Heart left ventricle (tissue), 16 donors: ENCODE results near the gene RAPSN. TPM values are rescaled to one million over a fixed set of nuclear protein-coding genes. Genes with fewer than 3 reads are reported as not detected.

Source experiments
- ATAC-seq, 4 donors: fragments of 200-7000 bp; cut with Tn5 transposase; one replicate each; pipeline ENCODE4 v1.9.1; 2020 to 2022; ENCODE audit warnings: moderate library complexity in 4 of 4, mild to moderate bottlenecking in 3 of 4, moderate number of reproducible peaks in 1 of 4
- DNase-seq, 5 donors: peaks; one replicate each; pipeline ENCODE4 v3.0.0-alpha.2; 2020
- H3K27ac ChIP-seq, 12 donors: fragments of 200-600 bp; sonication (generic) in 4 of 12; one replicate each; pipeline versions ENCODE4 v1.5.0 to v1.8.0; 2016 to 2022; ENCODE audit warnings: mild to moderate bottlenecking in 2 of 12
- H3K27me3 ChIP-seq, 9 donors: fragments of 200-600 bp; sonication (generic) in 2 of 9; one replicate each; pipeline versions ENCODE4 v1.5.1 to v1.8.0; 2016 to 2022; ENCODE audit warnings: mild to moderate bottlenecking in 3 of 9
- H3K36me3 ChIP-seq, 9 donors: fragments of 200-600 bp; sonication (generic) in 2 of 9; one replicate each; pipeline versions ENCODE4 v1.5.0 to v1.8.0; 2018 to 2022; ENCODE audit warnings: mild to moderate bottlenecking in 2 of 9
- H3K4me1 ChIP-seq, 12 donors: fragments of 200-600 bp; sonication (generic) in 4 of 12; one replicate each; pipeline versions ENCODE4 v1.5.0 to v1.8.0; 2016 to 2022; ENCODE audit warnings: mild to moderate bottlenecking in 3 of 12
- H3K4me3 ChIP-seq, 12 donors: fragments of 200-600 bp; sonication (generic) in 4 of 12; one replicate each; pipeline versions ENCODE4 v1.5.0 to v1.8.0; 2017 to 2022; ENCODE audit warnings: mild to moderate bottlenecking in 9 of 12, moderate library complexity in 4 of 12
- H3K9me3 ChIP-seq, 12 donors: fragments of 200-600 bp; sonication (generic) in 4 of 12; one replicate each; pipeline versions ENCODE4 v1.5.0 to v1.8.0; 2016 to 2022; ENCODE audit warnings: mild to moderate bottlenecking in 1 of 12
- POLR2A ChIP-seq, 2 donors: fragments of 450-650 bp; IDR thresholded peaks; one replicate each; pipeline ENCODE4 v1.6.1; 2017; ENCODE audit warnings: antibody characterized with exemption in 2 of 2, mild to moderate bottlenecking in 2 of 2, moderate library complexity in 2 of 2
- WGBS, 4 donors: extraction: QIAGEN DNeasy Blood & Tissue Kit in 2 of 4; methylation state at CpG; one replicate each; pipeline versions ENCODE4 v1.1.5 to v1.1.7; 2013 to 2018; 5-methylcytosine and 5-hydroxymethylcytosine counted together
- intact Hi-C, 10 donors: fragments of 100-400 bp; cut with DNase I; formaldehyde crosslinking; loops; one replicate each; pipeline versions ENCODE4 v1.11.1 to v1.14.2; 2022
- polyA plus RNA-seq, 2 donors: library from polyadenylated mRNA; stranded (reverse); fragments of 200-250 nt; gene quantifications; one replicate each; pipeline ENCODE4 v1.2.3, GENCODE V29; 2013
- total RNA-seq, 9 donors: library from RNA; depleted of rRNA in 2 of 9; stranded (reverse); fragments of >200 nt in 2 of 9; fragmentation: NEBNext Ultra II Directional in 3 of 9; extraction: Animal tissue kit (Norgen Biotek cat#: 25700) in 3 of 9; gene quantifications; one replicate each; pipeline versions ENCODE4 v1.1.0 to v1.2.4, GENCODE V29; 2016 to 2023
- TF ChIP-seq, protein P1 (sequence below), 12 donors: fragments of 200-600 bp; sonication (generic) in 4 of 12; IDR thresholded peaks; one replicate each; pipeline versions ENCODE4 v1.5.0 to v1.8.0; 2018 to 2022; ENCODE audit warnings: antibody characterized with exemption in 12 of 12, mild to moderate bottlenecking in 5 of 12
- donor health status: ischemic (EF 13 %, LVEDD 7.1; RV severe dilation, severe dysfunction).
- donor health status: healthy with polysubstance abuse.
- donor health status: DM: no; HTN: yes; CAD: no.
- donor health status: DM: no; HTN: no; CAD: no.
- donor health status: ischemic (EF 25% LVEDD 6.9; RV normal size, moderate dysfunction).
- donor health status: ischemic (EF 25% LVEDD 5.7; RV mildly dilated, moderate dysfunction).
- donor health status: healthy.
- donor health status: DM: yes; HTN: yes; CAD: no.
- donor health status: ischemic (EF 35%, LVEDD 5.7; RV mildly dilated, moderate dysfunction).
- donor health status: nonischemic (EF 11% LVEDD 7.7; RV severe dilation, severe dysfunction).
- donor health status: DM: yes; HTN: yes; CAD: no.
- donor health status: PGD.
- donor health status: ischemic (EF 29% LVEDD 5.4; RV normal size, mild dysfunction).
- donor health status: nonischemic (EF 23%, LVEDD 6.1; RV moderate dilation, normal function).

The RAPSN gene
- total and polyA plus RNA-seq, 11 donors = 0.43 to 6.5 (median 3.2) TPM

DNA sequence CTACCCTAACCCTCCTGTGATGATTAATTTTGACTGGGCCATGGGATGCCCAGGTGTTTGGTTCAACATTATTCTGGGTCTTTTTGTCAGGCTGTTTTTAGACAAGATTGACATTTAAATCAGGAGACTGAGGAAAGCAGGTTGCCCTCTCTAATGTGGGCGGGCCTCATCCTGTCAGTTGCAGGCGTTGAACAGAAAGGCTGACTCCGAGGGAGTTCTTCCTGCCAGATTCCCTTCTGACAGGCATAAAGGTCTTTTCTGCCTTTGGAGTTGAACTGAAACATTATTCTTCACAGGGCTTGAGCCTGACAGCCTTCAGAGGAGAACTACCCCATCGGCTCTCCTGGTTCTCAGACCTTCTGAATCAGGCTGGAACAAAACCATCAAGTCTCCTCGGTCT is 18.4 kb downstream of the RAPSN start:
- H3K27me3 ChIP-seq = no peaks in the 10 kb centered on the region
- intact Hi-C loops = no loop called here
- no peak overlapping the region for H3K4me3 ChIP-seq
- no peak overlapping the region for H3K27ac ChIP-seq
- H3K9me3 ChIP-seq = no peaks in the 10 kb centered on the region
- no peaks in the 10 kb centered on the region for H3K36me3 ChIP-seq
- no peak for ATAC-seq
- H3K4me1 ChIP-seq = peaks cover 0 to 12% (median 3%) of the 10 kb centered on the region in 12 donors
- no peak for DNase-seq
- 58 to 65% (median 63%) methylated on average over 5 of the region's 5 CpGs for WGBS, 4 donors
- TF ChIP-seq POLR2A (IDR thresholded peaks at IDR 0.05) = no peak
- TF ChIP-seq, protein P1, sequence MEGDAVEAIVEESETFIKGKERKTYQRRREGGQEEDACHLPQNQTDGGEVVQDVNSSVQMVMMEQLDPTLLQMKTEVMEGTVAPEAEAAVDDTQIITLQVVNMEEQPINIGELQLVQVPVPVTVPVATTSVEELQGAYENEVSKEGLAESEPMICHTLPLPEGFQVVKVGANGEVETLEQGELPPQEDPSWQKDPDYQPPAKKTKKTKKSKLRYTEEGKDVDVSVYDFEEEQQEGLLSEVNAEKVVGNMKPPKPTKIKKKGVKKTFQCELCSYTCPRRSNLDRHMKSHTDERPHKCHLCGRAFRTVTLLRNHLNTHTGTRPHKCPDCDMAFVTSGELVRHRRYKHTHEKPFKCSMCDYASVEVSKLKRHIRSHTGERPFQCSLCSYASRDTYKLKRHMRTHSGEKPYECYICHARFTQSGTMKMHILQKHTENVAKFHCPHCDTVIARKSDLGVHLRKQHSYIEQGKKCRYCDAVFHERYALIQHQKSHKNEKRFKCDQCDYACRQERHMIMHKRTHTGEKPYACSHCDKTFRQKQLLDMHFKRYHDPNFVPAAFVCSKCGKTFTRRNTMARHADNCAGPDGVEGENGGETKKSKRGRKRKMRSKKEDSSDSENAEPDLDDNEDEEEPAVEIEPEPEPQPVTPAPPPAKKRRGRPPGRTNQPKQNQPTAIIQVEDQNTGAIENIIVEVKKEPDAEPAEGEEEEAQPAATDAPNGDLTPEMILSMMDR (IDR thresholded peaks at IDR 0.05) = no peak

DNA sequence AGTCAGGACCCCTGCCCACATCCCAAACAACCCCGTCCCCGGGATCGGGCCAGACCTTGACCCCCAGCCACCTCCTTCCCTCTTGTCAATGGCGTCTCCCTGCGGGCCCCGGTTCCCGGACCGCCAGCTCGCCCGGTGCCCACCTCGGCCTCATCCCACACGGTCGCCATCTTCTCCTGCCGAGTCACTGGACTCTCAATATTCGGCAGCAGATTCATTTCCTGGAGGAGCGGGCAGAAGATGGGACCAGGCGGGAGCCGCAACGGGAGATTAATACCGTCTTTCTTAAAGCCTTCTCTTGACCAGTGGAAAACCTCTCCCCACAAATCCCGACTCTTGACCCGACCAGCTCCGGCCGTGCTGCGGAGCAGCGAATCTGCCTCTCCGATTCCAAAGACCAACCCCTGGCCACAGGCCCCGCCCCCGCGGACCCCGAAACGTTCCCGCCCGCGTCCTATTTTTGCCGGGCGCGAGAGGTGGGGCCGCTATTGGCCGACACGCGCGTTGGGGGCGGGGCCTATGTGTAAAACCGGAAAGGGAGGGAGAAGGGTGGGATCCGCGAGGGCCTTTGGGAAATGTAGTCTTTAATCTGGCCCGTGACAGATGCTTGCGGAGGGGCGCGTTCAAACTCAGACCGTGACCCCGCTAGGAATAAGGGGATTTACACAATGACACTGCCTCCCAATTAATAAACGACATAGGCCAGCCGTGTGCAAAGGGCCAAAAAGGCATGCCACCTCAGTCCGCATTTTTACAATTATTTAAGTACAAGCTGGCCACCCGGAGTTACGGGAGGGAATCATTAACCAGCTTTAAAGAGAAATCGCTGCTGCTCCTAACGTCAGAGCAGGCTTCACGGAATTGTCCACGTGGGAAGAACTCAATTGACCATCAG is 22.6 kb downstream of the RAPSN start, which contains the start of gene PSMC3:
Gene PSMC3 (minus strand): TSS at position 378 of the 895 bp plus-strand sequence. CDS start 160 bp downstream, at position 218.
- peak within 1 kb of the TSS; percentile 69 to 97 (median 84) for H3K4me3 ChIP-seq
- intact Hi-C loops = loop anchor here in 2 of 10 donors (1.0 to 10.0 kb wide), 4 partner anchors 18 to 252 kb away; partner anchors contain the start of genes SLC39A13 (in 2 of the 2), ARFGAP2 (in 1 of the 2) and CELF1 (in 1 of the 2)
- H3K4me1 ChIP-seq = peaks cover 5 to 25% (median 14%) of the 10 kb centered on the region in 12 donors
- peaks cover 3 to 38% (median 36%) of the 10 kb centered on the region in 9 donors for H3K36me3 ChIP-seq
- no peaks in the 10 kb centered on the region for H3K27me3 ChIP-seq
- peak within 1 kb of the TSS; percentile 81 to 96 (median 92) for H3K27ac ChIP-seq
- WGBS, 4 donors = 0 to 1% (median 1%) methylated on average over 60 to 62 of the region's 62 CpGs
- TF ChIP-seq, protein P1 (IDR thresholded peaks at IDR 0.05) = peak in 1 of 12 donors; percentile 5
- TF ChIP-seq POLR2A (IDR thresholded peaks at IDR 0.05) = peak in 1 of 2 donors; percentile 55
- ATAC-seq = peak; percentile 95 to 99 (median 97)
- no peaks in the 10 kb centered on the region for H3K9me3 ChIP-seq
- DNase-seq = peak; percentile 98 to 99 (median 99)

GRCh38 chr11:47425611-47426010 is 23.3 kb downstream of the RAPSN start:
- DNase-seq (peak in 1 of 5 donors; percentile 7), ATAC-seq (no peak)
- Histone ChIP-seq H3K4me3 (peak overlapping the region; percentile 69 to 97 (median 84)), H3K4me1 (peaks cover 5 to 25% (median 14%) of the 10 kb centered on the region in 12 donors), H3K27ac (peak overlapping the region; percentile 81 to 96 (median 92)), H3K36me3 (peaks cover 3 to 45% (median 43%) of the 10 kb centered on the region in 9 donors), H3K27me3 (no peaks in the 10 kb centered on the region), H3K9me3 (no peaks in the 10 kb centered on the region)
- TF ChIP-seq POLR2A (IDR thresholded peaks at IDR 0.05) = no peak
- TF ChIP-seq, protein P1 (IDR thresholded peaks at IDR 0.05) = no peak
- intact Hi-C loops = loop anchor here in 2 of 10 donors (1.0 to 10.0 kb wide), 4 partner anchors 17 to 251 kb away; partner anchors contain the start of genes SLC39A13 (in 2 of the 2), ARFGAP2 (in 1 of the 2) and CELF1 (in 1 of the 2)
- WGBS, 4 donors = 0% methylated on average over 14 of the region's 14 CpGs
